GM11168 (cell line): ENCODE measurements around the gene HEPHL1.

Experiments used
- in situ Hi-C: fragments of 300-500 bp; cut with MboI; formaldehyde crosslinking; loops from one replicate; pipeline ENCODE4 v1.12.0; 2022; ENCODE audit warnings: low sequenced_read_pairs; ENCODE audit not compliant: unreplicated experiment

Gene HEPHL1

GRCh38 chr11:94145916-94146315 is 124.8 kb downstream of the HEPHL1 start:
- in situ Hi-C loops: no loop called here

DNA sequence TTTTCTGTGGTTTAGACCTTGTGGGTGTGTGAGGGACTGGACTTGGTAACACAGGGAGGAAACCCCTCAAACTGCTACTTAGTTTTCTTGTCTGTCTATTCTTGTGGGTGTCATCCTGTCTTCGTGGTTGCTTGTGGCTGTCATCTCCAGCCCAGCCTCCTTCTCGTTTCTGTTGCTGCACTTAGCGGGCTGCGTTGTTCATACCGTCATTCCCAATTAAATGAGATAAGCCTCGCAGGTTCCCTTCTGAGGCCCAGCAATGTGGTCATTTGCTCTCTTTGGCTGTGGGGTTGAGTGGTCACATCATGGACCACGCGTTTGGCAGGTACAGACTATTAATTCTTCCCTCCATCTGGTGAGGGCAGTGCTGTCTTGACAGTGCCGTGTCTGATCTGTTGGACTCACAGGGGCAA is 126.3 kb downstream of the HEPHL1 start:
- in situ Hi-C loops: no loop called here

DNA sequence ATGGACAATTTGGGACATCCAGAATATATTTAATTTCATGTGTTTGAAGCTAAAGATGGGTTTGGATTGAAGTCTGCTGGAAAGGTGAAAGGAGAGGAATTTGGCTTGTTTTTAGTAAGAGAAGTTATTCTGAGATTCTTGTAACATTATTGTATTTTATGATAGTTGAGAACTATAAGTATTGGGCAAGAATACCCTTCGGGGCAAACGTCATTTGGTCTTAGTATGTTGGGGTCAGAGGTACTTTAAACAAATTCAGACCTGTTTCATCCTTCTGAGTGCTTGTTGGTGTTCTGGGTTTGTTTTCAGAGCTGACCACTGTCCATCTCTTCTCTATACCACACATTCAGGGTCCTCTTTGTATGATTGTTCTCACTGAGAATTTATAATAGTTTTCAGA is 127.0 kb downstream of the HEPHL1 start:
- in situ Hi-C loops: no loop called here

- in situ Hi-C loops: loop anchor here (25.0 kb wide), 1 partner anchor 338 kb away; the partner anchor contains the start of genes ANKRD49 and MRE11
Measured at GRCh38 chr11:94149431-94150017, 128.4 kb downstream of the HEPHL1 start.

- in situ Hi-C loops: loop anchor here (25.0 kb wide), 1 partner anchor 337 kb away; the partner anchor contains the start of genes ANKRD49 and MRE11
Measured at GRCh38 chr11:94150056-94150455, 128.9 kb downstream of the HEPHL1 start.

DNA sequence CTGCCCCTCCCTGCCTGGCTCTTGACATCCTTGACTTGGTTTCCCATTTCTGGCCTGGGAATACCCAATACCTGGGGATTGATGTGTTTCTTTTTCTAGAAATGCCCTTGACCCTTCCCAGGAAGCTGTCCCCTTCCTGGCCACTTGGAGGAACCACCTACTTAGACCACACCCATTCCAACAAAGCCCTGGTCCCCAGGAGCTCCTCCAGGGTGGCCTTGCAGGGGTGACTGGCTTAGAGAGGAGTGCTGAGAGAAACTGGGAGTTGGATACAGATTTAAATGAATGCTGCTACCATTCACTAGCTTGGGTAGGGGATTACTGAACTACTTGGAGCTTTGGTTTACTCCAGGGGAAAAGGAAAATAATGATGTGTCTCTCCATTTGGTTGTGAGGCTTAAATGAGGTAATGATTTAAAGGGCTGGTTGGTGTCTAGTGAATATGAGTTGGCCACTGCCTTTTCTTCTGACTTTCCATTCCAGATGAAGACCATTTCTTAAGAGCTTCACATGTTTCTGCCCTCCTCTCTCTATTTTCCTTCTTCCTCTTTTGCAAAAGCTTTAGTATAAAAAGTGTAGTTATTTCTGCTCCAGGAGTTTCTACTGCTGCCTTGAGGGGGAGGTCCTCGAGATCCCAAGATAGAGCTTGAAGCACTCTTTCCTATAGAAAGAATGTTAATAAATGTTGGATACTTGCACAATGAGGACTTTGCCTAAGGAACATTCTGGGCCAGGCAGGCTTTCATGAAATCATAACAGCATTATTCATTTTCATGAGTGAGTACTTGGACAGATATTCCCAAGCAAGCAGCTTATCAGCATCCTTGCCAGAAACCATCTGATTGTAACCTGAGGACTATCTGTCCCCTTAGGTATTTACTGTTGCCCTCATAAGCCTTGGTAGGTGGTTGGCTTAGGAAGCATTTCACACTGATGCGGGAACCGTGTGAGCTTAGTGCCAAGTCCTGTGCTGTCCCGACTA is 129.8 kb downstream of the HEPHL1 start:
- in situ Hi-C loops: loop anchor here (25.0 kb wide), 1 partner anchor 336 kb away; the partner anchor contains the start of genes ANKRD49 and MRE11

GRCh38 chr11:94151903-94152677 is 130.9 kb downstream of the HEPHL1 start:
- in situ Hi-C loops: loop anchor here (25.0 kb wide), 1 partner anchor 335 kb away; the partner anchor contains the start of genes ANKRD49 and MRE11

GRCh38 chr11:94152678-94153065 is 131.5 kb downstream of the HEPHL1 start:
- in situ Hi-C loops: loop anchor here (25.0 kb wide), 1 partner anchor 335 kb away; the partner anchor contains the start of genes ANKRD49 and MRE11

GRCh38 chr11:94153320-94153719 is 132.2 kb downstream of the HEPHL1 start:
- in situ Hi-C loops: loop anchor here (25.0 kb wide), 1 partner anchor 334 kb away; the partner anchor contains the start of genes ANKRD49 and MRE11

DNA sequence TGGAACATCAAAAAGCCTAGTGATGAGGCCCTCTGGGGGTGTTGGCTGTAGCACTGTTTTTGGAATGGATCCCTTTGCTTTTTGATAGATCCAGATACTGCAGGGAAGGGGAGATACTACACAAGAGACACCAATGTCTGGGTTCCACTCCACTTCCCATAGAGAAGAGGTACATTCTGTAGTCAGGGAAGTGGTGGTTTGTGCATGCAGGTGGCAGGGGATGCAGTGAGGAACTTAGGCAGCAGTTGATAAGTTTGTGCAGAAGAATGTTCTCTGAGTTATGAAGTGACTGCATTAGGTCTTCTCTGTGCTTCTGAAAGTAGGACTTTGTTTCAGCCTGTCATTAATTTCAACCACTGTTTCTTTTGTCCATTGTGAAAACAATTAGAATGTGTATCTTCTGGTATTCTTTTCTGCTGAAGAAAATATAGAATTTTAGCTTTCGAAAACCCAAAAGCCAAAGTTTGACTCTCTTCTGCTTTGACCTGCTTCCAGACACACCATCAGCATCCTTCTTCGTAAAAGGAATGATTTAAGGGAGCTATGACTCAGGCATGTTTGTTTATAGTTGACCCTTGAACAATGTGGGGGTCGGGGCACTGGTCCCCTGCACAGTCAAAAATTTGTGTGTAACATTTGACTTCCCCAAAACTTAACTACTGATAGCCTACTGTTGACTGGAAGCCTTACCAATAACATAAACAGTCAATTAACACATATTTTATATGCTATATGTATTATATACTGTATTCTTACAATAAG is 133.1 kb downstream of the HEPHL1 start:
- in situ Hi-C loops: loop anchor here (25.0 kb wide), 1 partner anchor 333 kb away; the partner anchor contains the start of genes ANKRD49 and MRE11

- in situ Hi-C loops: loop anchor here (25.0 kb wide), 1 partner anchor 330 kb away; the partner anchor contains the start of genes ANKRD49 and MRE11
Measured at GRCh38 chr11:94157339-94157738, 136.2 kb downstream of the HEPHL1 start.
